HL-60/S4 (cell line): ENCODE measurements around the gene LHFPL3.
"Not testable (repeated sequence)": the region's sequence is repeated elsewhere in the genome, so short reads cannot be mapped to it uniquely, and the experiment has no call there.

ENCODE experiments used
- in situ Hi-C: fragments of 300-500 bp; cut with MboI; formaldehyde crosslinking; loops from 2 replicates; pipeline ENCODE4 v1.14.3; 2022; ENCODE audit warnings: low sequenced_read_pairs

Gene LHFPL3

DNA sequence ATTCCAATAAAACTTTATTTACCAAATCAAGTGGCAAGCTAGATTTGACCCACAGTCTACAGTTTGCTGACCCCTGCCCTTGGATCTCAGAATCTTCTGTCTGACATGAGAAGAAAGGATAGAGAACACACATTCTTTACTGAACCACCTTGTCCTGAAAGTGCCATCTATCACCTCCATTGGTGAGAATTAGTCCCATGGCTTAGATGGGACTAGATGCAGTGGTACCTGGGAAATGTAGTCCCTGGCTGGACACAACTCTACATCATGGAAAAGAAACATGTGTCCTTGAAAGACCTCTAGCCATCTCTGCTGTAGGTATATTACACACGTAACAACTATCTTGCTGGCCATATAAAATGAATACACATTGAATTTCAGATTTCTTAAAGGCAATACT lies 336.2 kb downstream of the LHFPL3 start:
- in situ Hi-C loops, result no loop called here

DNA sequence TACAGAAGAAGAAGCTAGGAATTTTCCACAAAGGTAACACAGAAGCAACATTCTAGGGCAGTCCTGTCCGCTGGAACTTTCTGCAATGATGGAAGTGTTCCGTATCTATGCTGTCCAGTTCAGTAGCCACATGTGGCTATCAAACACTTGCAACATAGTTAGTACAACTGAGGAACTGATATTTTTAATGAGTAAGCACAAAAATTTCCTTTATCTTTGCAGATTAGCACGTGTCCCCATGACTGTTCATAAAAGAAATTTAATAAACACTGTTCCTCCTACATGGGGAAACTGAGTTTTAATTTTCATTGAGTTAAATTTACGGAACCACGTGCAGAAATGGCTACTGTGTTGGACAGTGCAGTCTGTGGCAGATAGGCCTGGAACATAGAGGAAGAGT lies 349.2 kb downstream of the LHFPL3 start:
- in situ Hi-C loops, result no loop called here

DNA sequence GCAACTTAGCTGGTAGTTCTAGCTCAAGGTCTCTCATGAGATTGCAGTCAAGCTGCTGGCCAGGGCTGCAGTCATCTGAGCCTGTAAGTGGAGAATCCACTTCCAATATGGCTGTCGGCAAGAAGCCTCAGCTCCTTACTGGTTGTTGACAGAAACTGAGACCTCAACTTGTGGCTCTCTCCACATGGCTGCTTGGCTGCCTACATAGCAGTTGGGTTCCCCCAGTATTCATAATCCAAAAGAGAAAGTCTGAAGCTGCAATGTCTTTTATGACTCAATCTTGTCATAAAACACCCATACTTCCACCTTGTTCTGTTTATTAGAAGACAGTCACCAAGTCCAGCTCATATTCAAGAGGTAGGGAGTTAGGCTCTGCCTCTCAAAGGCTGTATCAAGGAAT lies 350.7 kb downstream of the LHFPL3 start:
- in situ Hi-C loops, result no loop called here

DNA sequence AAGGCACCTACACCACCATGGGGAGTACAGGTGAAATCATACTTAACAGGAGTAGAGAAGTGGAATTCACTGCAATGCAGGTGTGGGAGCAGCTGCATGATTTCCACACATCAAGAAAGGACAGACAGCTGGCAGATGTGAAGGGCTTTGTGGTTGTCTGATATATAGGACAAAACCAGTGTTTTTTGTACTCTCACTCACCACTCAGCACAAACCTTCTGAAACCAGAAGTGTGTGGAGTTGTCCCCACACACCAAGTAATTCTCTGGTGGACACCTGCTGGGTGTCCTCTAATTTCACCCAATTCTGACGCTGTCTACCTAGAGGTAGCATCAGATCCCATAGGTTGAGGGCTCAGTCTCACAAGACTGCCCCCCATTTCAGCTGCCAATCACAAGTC lies 357.9 kb downstream of the LHFPL3 start:
- in situ Hi-C loops, result no loop called here

DNA sequence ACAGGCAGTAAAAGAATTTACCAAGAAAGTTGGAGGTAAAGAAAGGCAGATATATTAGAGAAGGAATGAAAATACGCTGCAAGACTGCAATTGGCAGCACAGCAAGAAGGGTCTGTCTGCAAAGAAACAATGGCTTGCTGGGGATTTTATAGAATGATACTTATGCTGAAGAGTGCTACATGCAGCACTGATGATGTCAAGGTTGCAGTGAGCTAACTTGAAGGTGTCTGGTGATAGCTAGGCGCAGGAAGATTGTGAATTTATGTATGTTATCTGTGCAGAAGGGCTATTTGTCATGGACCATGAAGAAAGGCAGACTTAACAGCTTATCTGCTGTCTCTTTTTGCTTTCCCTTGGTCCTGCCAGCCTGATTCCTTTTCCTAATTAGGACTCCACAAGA lies 366.3 kb downstream of the LHFPL3 start:
- in situ Hi-C loops, result no loop called here

DNA sequence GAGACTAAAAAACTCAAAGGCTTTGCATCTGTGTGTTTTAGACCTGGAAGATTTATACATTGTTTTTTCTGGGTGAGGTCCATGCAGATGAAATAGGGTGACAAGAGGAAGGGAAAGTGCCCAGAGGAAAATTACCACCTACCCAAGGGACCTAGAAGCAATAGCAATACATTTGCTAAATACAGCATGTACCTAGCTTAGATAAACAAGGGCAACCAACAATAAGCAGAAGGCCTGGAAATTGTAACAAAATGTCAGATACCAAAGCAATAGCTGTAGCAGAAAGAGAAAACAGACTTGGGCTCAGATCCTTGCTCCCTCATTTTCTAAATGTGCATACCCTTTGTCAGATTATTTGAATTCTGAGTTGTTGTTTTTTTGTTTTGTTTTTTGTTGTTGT lies 367.2 kb downstream of the LHFPL3 start:
- in situ Hi-C loops, result no loop called here

DNA sequence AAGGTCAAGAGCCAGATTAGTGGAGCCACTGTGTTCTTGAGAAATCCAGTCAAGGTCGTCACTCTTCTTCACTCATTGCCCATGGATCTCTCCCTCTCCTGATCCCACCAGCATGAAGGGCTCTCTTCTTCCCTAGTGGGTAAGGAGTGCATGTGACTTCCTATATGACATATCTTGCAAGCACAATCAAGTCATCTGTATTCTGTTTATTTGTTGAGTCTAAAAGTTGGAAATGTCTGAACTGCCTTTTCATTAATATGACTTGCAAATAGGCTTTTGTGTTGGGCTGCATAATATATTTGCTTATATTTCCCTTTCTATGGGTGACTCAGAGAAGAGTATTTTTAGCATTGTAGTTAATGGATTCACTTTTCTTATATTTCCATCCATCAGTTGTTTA lies 371.9 kb downstream of the LHFPL3 start:
- in situ Hi-C loops, result no loop called here

DNA sequence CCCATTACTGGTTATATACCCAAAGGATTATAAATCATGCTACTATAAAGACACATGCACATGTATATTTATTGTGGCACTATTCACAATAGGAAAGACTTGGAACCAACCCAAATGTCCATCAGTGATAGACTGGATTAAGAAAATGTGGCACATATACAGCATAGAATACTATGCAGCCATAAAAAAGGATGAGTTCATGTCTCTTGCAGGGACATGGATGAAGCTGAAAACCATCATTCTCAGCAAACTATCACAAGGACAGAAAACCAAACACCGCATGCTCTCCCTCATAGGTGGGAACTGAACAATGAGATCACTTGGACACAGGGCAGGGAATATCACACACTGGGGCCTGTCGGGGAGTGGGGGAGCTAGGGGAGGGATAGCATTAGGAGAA lies 392.6 kb downstream of the LHFPL3 start:
- in situ Hi-C loops, result not testable (repeated sequence)

DNA sequence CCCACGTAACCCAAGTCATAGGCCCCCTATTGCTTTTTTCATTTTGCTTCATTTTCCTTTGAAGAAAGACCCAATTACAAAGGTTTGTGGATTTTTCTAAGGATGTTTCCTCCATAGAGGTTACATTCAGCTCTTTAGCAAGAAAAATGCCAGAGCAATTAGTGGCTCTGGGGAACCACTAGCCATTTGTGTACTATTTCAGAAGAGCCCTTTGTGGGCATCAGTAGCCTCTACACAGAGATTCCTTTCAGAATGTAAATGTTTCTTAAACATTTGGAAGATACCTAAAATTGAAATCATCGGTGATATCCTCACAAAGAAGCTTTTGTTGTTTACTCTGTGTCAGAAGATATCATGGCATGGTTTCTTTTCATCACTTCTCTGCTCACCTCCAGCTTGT lies 394.6 kb downstream of the LHFPL3 start:
- in situ Hi-C loops, result no loop called here

DNA sequence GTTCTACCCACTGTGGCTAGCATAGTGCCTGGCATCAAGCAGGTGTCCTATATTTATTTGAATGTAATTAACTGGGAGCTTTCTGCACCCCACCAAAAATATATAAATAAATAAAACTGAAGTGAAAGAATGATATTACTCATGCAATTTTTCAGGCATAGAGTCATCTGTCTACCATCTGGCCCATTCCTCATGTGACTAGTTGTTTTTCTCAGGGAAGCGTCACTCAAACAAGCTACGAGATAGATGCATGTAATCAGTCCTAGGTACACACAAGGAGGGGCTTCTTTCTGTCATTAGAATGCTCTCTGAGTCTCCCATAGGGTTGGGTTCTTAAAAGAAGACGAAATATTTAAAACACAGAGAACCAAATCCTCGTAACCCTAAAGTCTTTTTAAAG lies 430.1 kb downstream of the LHFPL3 start:
- in situ Hi-C loops, result no loop called here

DNA sequence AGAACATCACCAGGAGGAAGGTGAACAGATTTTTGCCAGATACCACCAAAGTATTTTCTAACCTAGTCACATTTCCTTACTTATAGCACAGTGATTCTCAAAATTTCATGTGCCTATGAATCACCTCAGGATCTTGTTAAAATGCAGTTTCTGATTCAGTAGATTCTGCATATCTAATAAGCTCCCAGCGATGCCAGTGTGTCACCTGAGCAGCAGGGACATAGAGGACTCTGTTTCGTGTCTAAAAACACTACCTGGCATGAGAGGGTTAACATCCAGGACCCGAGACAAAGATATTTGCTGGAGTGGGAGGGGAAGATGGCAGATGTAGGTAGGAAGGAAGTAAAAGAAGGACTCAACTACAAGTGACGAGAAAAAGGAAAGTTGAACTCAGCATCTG lies 433.5 kb downstream of the LHFPL3 start:
- in situ Hi-C loops, result no loop called here

DNA sequence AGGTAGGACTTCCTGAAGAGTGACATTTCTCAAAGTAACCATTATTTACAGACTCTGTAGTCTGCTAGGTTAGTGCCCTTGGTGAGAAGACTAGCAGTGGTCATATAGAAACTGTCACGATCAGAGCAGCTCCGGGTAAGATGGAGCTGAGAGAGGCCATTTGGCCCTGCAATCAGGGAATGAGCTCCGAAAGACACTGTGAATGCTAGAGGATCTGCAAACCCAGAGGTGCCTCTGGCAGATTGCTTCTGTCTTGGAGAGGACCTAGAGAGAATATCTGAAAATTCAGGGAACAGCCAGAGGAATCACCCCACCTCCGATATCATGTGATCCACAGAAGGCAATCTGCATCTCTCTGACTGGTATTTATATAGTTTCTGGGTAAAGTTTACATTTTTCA lies 438.7 kb downstream of the LHFPL3 start:
- in situ Hi-C loops, result no loop called here

DNA sequence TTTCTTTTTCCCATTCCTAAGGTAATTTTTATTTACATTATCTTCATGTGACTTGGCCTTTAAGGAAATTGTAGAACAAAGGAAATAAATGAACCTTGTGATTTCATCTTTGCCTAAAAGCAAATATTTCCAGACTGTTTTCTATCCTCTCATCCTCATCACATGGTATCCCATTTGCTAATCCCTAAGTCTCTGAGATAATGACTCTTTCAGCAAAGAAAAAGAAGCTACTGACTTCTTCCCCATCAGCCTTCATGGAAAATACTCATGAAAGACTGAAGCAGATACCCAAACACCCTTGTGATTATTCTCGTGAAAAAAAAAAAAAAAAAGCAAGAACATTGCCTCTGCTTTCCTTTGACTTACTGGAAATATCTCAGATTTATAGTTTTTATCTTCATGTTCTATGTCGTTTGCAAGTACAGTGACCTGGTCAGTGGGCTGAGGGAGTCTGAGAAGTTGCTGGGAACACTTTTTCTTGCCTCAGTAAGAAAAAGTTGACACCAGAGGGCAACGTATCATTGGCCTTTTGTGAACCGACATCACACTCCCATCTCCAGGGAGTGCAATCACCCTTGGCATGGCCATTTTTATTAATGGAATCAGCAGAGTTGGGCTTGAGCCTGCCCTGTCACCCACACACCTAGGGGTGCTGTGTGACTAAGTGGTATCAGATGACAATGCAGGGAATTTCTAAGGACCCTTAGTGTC lies 439.6 kb downstream of the LHFPL3 start:
- in situ Hi-C loops, result no loop called here

DNA sequence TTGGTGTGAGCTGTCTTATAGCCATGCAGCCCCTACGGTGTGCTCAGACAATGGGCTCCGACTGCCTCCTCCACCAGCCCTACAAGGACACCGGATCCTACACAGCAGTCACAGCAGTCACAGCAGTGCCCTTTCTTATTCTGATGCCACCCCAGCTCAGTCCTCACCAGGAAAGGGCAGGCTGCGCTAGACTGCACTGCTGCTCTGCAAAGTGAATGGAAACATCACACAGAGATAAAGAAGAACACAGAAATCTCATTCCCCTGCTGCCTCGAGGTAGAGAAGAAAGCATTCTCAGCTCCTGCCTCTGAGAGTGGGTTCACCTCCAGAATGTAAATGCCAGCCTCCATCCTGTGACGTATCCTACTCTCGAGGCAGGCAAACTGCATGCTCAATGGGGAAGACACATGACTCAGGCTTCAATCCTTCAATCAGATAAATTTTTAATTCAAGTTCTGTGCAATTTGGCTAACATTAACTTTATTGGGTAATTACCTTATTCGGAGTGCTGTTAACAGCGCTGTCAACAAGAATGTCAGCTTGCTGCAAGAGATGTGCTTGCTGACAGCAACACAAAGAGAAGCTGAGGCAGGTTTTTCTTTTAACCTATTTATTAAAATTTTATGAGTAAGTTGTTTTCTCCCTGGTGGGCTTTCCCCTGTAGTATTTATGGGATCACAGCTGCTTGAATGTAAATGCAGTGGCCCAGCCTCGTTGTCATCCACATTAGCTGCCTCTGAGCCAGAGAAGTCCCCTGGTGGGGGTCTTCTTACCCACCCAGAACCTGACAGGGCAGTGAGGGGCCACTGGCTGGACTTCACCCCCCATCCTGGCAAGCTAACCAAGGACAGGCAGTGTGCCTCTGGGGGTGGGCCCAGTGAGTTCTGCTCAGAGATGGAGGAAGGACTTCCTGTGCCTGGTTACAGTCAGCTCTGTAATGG lies 444.3 kb downstream of the LHFPL3 start:
- in situ Hi-C loops, result no loop called here

DNA sequence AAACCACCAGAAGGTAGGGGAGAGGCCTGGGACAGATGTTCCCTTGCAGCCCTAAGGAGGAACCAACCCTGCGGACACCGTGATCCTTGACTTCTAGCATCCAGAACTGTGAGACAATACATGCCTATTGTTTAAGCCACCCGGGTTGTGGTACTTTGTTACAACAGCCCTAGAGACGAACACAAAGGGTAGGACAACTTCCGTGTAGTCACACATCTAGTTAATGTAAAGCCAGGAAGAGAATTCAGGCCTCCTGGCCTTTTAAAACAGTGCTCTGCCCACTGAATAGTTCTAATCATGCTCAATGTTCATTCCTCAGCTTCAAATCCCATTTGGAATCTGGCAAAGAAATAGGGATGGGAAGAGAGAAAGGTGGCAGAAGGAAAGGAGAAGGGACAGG lies 445.4 kb downstream of the LHFPL3 start:
- in situ Hi-C loops, result no loop called here

DNA sequence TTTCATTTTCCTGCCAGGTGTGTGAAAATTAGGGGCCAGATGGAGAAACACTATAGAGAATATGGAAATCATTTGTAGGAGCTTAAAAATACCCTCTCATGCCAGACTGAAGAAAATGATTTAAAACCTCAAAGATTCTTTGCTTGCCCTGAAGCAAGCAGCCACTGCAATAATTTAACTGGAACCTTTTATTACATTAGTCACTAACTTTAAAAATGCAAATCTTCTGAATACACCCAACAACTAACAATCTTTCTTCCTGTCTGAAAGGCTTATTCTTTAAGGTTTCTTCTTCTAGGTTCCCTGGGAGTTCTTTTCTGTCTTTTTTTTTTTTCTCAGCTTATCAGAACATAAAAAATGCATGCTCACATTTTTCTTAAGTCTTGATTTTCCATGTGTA lies 447.1 kb downstream of the LHFPL3 start:
- in situ Hi-C loops, result no loop called here

DNA sequence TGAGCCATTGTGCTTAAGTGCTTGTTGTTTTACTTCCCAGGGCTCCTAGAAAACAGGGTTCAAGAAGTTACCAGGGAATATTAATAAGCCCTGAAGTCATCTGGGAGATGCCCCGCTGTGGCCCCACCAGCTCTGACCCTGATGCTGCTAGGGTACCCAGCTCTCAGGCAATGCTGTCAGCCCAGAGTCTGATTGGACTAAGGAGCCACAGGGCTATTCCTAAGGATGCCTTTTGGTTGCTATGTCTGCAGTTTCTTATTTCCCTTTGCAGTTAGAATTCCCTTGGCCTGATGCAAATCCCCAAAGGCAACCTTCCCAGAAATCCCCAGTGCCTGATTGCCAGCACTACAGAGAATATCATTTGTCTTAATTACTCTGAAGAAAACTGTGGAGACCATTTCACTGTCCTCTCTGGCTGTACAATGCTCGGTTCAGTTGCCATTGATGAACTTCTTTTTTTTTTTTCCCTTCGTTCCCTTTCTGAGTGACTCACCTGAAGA lies 448.9 kb downstream of the LHFPL3 start:
- in situ Hi-C loops, result no loop called here

DNA sequence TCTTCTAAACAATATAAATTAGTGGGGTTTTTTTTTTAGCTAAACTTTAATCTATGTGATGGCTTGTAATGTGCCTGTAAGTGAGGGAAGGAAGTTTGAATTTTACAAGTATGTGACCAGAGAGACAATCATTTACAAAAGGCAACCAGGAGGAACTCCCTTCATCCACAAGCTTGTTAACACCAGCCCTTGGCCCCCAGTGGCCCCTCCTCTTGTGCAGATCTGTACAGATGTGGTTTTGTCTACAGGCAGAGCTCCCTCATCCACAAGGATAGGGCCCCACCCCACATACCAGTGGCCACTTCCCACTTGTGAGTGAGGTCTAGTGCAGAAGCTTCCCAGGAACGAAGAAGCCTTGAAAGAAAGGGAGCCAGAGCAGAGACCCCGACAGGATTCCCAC lies 451.5 kb downstream of the LHFPL3 start:
- in situ Hi-C loops, result no loop called here

DNA sequence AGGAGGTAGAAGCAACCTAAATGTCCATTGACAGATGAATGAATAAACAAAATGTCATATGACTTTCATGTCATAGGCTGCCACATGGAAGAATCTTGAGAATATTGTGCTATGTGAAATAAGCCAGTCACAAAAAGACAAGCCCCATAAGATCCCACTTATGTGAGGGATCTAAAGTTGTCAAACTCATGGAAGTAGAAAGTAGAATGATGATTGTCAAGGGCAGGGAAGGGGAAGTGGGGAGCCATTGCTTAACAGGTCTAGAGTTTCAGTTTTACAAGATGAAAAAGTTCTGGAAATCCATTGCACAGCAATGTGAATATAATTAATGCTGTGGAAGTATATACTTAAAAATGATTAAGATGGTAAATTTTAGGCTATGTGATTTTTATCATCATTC lies 456.3 kb downstream of the LHFPL3 start:
- in situ Hi-C loops, result no loop called here

DNA sequence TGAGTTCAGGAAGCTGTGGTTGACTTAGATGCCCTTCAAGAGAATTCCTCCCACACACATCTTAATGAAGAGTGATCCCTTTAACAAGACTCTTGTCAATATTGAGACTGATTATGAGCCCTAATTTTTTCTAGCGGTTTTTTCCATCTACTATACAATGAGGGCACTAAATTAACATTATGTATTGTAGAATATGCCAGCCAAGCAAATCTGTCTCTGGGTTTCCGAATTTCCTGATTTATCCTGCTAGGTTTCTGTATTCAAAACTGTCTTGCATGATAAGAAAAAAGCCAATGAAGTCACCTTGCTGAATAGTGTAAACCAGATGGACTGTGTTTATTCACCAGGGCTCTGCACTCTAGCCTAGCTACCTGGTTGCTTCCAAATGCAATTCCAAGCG lies 461.4 kb downstream of the LHFPL3 start:
- in situ Hi-C loops, result no loop called here

DNA sequence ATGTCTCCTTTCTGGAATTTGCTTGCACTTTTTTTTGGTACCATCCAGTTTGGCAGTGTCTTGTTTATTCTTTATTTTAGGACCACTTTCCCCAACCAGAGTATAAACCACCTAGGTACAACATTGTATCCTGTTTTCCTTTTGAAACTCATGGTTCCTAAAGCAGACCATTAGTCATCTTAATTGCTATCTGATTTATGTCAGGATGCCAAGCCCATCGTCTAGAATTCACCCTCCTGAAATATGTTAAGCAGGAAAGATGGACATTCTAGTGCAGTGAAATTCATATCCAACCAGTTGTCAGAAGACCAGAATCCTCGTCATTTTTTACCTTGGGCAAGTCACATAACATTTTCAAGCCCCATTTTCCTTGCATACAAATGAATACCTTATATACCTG lies 462.0 kb downstream of the LHFPL3 start:
- in situ Hi-C loops, result no loop called here

DNA sequence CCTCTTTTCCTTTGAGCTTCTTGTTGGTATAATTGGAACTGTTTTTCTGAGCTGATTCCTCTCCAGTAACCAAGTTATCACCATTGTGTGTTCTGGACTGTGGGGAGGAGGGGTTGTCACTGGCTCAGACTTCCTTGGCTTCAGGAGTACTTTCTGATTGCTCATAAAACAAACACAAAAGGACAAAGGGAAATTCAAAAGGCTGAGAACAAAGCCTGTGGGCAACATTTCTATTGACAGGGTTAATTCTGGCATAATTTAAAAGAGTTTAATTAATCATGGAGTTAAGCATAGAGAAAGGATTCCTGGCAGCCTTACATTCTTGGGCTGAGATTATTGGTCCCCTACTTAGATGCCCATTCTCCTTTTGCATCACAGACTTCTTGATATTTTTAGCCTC lies 462.7 kb downstream of the LHFPL3 start:
- in situ Hi-C loops, result no loop called here
